HL-60 (cell line): ENCODE measurements around the gene SPSB2.

Experiments used
- POLR2AphosphoS5 ChIP-seq: IDR thresholded peaks from 2 replicates; pipeline ENCODE4 v1.6.1; 2012; ENCODE audit warnings: low read depth
- TF ChIP-seq, protein P1 (sequence below): IDR thresholded peaks from one replicate; pipeline ENCODE4 v1.5.1; 2011; ENCODE audit warnings: low read length, control low read depth, inconsistent platforms; ENCODE audit not compliant: insufficient read depth

DNA sequence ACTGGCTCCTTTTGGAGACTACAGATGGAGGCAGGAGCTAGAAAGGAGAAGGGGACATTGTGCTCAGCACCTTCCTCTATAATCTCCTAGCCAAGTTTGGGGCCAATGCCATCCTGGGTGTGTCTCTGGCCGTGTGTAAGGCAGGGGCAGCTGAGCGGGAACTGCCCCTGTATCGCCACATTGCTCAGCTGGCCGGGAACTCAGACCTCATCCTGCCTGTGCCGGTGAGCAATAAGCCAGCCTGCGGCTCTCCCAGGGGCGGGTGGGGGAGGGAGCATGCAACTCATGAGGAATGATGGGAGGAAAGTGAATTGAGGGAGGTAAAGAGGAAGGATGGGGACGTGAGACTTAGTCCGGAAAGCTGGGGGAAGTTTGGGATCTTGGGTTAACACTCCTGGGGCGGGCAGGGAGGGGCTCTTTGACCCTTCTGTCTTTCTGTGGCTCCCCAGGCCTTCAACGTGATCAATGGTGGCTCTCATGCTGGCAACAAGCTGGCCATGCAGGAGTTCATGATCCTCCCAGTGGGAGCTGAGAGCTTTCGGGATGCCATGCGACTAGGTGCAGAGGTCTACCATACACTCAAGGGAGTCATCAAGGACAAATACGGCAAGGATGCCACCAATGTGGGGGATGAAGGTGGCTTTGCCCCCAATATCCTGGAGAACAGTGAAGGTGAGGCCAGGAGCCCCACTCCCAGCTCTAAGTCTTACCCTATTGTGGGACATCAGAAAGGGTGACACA lies 44.6 kb upstream of the SPSB2 start:
- TF ChIP-seq, protein P1, sequence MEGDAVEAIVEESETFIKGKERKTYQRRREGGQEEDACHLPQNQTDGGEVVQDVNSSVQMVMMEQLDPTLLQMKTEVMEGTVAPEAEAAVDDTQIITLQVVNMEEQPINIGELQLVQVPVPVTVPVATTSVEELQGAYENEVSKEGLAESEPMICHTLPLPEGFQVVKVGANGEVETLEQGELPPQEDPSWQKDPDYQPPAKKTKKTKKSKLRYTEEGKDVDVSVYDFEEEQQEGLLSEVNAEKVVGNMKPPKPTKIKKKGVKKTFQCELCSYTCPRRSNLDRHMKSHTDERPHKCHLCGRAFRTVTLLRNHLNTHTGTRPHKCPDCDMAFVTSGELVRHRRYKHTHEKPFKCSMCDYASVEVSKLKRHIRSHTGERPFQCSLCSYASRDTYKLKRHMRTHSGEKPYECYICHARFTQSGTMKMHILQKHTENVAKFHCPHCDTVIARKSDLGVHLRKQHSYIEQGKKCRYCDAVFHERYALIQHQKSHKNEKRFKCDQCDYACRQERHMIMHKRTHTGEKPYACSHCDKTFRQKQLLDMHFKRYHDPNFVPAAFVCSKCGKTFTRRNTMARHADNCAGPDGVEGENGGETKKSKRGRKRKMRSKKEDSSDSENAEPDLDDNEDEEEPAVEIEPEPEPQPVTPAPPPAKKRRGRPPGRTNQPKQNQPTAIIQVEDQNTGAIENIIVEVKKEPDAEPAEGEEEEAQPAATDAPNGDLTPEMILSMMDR, result no peak
- no peak for TF ChIP-seq POLR2AphosphoS5
